Mammary epithelial cell (primary cell): ENCODE data around the gene KRT74.

Experiments
- CTCF ChIP-seq, 2 donors: IDR thresholded peaks in 1 of 2; conservative IDR thresholded peaks in 1 of 2; 2 replicates each; pipeline ENCODE4 v1.5.1; 2011 to 2012; ENCODE audit warnings: inconsistent platforms in 2 of 2, low read length in 2 of 2, mild to moderate bottlenecking in 2 of 2, control low read depth in 1 of 2, low read depth in 1 of 2; ENCODE audit not compliant: insufficient read depth in 1 of 2; ENCODE audit errors: extremely low read depth in 1 of 2
- EZH2 ChIP-seq: IDR thresholded peaks from 2 replicates; pipeline ENCODE4 v1.6.1; 2012; ENCODE audit warnings: low read length, inconsistent platforms, borderline replicate concordance

- TF ChIP-seq CTCF (conservative IDR thresholded peaks at IDR 0.05 in 1 of 2, IDR thresholded peaks at IDR 0.05 in 1 of 2; ENCODE audit: extremely low read depth in 1 of 2, insufficient read depth in 1 of 2, low read depth in 1 of 2, low read length in 2 of 2) (no peak), EZH2 (no peak)
Observed at GRCh38 chr12:52537101-52537500, 36.5 kb downstream of the KRT74 start.
